Erythroblast (primary cell): Measurements from ENCODE around the gene CHTF18.

Source experiments
- GATA1 ChIP-seq: IDR thresholded peaks from 2 replicates; pipeline ENCODE4 v1.6.1; 2011; ENCODE audit warnings: low read depth, mild to moderate bottlenecking, control low read depth, low read length, moderate library complexity
- POLR2A ChIP-seq: IDR thresholded peaks from 2 replicates; pipeline ENCODE4 v1.6.1; 2011; ENCODE audit warnings: mild to moderate bottlenecking, low read length

DNA sequence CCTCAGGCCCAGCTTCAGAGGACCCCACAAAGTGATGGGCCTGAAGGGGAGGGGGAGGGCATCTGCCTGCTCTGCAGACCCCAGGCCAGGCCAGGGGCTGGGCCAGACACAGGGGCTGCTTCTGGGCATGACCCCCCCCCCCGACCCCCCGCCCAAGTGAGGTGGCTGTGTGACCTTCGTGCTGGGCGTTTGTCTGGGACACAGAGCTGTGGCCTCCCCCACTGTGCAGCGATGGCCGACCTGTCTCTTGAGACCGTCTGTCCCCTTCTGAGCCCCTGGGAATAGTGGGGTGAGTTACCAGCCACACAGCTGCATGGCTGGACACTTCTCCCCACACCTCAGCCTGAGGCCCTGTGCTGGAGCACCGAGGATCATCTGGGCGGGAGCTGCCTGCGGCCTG is 47.0 kb downstream of the CHTF18 start:
- TF ChIP-seq POLR2A: no peak
- TF ChIP-seq GATA1: no peak
